ENCODE data around the gene LGI4.
A peak's percentile ranks its signal among the peaks of the same experiment; 100 is the strongest.

The LGI4 gene

GRCh38 chr19:35089554-35089953, 45.3 kb downstream of the LGI4 start:
- Histone ChIP-seq H3K9me3 (ENCODE audit: control insufficient read depth, insufficient read depth, low read length) (no peaks in the 10 kb centered on the region), H3K36me3 (ENCODE audit: control insufficient read depth, insufficient read depth, low read length) (no peaks in the 10 kb centered on the region), H3K27ac (ENCODE audit: low read depth, low read length) (no peak overlapping the region), H3K4me3 (ENCODE audit: low read depth, low read length) (no peak overlapping the region), H3K9ac (ENCODE audit: low read depth, low read length) (no peak overlapping the region), H3K27me3 (ENCODE audit: control insufficient read depth, insufficient read depth, low read length) (no peaks in the 10 kb centered on the region), H3K4me1 (ENCODE audit: control insufficient read depth, insufficient read depth, low read length) (peaks cover 10% of the 10 kb centered on the region)

DNA sequence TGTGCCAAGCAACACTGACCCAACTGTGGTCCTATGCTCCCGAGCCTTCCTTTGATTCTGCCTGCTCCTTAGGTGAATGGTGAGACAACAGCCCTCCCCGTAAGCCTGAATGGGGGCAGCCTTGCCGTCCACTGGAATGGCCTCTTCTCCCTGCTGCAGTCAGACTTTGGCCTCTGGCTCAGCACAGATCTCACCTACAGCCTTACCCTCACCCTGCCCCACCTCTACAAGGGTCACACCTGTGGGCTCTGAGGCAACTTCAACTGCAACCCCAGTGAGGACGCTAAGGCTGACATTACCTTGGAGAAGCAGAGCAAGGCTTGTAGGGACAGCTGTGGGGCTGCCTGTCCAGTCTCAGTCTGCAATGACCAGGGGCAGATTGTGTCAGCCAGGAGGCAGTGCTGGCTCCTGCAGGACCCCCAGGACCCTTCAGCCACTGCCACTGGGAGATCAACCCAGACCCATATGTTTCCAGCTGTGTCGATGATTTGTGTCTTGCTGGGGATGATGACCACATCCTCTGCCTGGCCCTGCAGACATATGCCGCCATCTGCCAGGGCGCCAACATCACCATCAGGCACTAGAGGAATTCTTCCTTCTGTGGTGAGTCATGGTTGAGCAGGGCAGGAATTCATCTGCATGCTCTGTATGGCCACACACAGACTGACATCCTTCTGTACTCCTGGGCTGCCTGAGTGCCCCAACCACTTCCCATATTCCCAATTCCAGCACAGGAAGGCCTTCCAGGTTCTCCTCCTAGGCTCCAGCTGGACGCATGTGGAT, 46.5 kb downstream of the LGI4 start:
- Histone ChIP-seq H3K4me1 (ENCODE audit: control insufficient read depth, insufficient read depth, low read length) (peaks cover 16% of the 10 kb centered on the region), H3K9ac (ENCODE audit: low read depth, low read length) (no peak overlapping the region), H3K36me3 (ENCODE audit: control insufficient read depth, insufficient read depth, low read length) (no peaks in the 10 kb centered on the region), H3K27ac (ENCODE audit: low read depth, low read length) (peak overlapping the region; percentile 7), H3K9me3 (ENCODE audit: control insufficient read depth, insufficient read depth, low read length) (no peaks in the 10 kb centered on the region), H3K4me3 (ENCODE audit: low read depth, low read length) (no peak overlapping the region), H3K27me3 (ENCODE audit: control insufficient read depth, insufficient read depth, low read length) (no peaks in the 10 kb centered on the region)

DNA sequence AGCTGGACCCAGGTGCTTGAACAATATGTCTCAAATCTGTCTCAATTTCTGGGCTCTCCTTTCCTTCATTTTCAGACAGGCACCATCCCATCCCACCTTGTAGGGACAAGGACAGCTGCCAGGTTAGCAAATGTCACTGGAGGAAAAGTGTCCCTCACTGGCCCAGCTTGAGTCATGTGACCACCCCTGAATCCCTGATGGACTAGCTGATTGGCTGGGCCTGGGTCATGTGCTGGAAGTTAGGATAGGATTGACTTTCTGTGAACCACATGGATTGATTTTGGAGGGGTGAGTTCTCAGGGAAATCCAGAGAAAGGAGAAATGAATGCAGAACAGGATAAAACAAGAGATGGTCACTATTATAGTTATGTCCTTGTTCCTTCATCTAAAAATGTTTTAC, 47.5 kb downstream of the LGI4 start:
- no peak overlapping the region for H3K4me3 ChIP-seq (ENCODE audit: low read depth, low read length)
- no peaks in the 10 kb centered on the region for H3K36me3 ChIP-seq (ENCODE audit: control insufficient read depth, insufficient read depth, low read length)
- no peaks in the 10 kb centered on the region for H3K9me3 ChIP-seq (ENCODE audit: control insufficient read depth, insufficient read depth, low read length)
- H3K9ac ChIP-seq (ENCODE audit: low read depth, low read length): no peak overlapping the region
- H3K27me3 ChIP-seq (ENCODE audit: control insufficient read depth, insufficient read depth, low read length): no peaks in the 10 kb centered on the region
- H3K27ac ChIP-seq (ENCODE audit: low read depth, low read length): no peak overlapping the region
- H3K4me1 ChIP-seq (ENCODE audit: control insufficient read depth, insufficient read depth, low read length): peaks cover 16% of the 10 kb centered on the region

DNA sequence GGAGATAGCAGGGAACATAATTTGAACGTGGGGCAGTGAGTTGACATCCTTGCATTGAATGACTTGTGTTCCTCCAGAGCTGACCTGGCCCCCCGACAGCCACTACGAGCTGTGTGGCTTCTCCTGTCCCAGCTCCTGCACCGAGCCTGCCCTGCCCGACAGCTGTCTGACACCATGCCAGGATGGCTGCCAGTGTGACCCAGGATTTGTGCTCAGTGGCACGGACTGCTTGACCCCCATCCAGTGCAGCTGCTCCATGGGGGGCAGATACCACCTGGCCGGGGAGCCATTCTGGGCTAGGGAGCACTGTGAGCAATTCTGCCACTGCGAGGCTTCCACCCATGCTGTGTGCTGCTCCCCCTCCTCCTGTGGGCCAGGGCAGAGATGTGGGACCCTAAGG, 48.4 kb downstream of the LGI4 start:
- no peak overlapping the region for H3K27ac ChIP-seq (ENCODE audit: low read depth, low read length)
- no peak overlapping the region for H3K4me3 ChIP-seq (ENCODE audit: low read depth, low read length)

DNA sequence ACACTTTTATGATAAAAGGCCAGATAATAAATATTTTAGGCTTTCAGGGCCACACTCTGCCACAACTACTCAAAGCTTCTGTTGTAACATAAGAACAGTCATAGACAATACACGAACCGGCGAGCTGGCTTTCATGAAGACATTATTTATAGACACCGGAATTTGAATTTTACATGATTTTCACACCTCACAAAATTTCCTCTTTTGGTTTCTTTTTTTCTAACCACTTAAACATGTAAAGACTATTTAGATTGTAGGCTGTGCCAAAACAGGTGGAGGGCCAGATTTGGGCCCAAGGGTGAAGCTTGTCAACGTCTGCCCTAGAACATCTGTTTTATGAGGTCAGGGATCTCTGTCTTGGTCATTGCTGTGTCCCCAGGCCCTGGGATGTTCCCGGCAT, 48.9 kb downstream of the LGI4 start:
- Histone ChIP-seq H3K4me1 (ENCODE audit: control insufficient read depth, insufficient read depth, low read length) (peaks cover 15% of the 10 kb centered on the region), H3K27me3 (ENCODE audit: control insufficient read depth, insufficient read depth, low read length) (no peaks in the 10 kb centered on the region), H3K9me3 (ENCODE audit: control insufficient read depth, insufficient read depth, low read length) (no peaks in the 10 kb centered on the region), H3K36me3 (ENCODE audit: control insufficient read depth, insufficient read depth, low read length) (no peaks in the 10 kb centered on the region), H3K27ac (ENCODE audit: low read depth, low read length) (no peak overlapping the region), H3K9ac (ENCODE audit: low read depth, low read length) (no peak overlapping the region), H3K4me3 (ENCODE audit: low read depth, low read length) (no peak overlapping the region)

More for the DNA sequence above, 48.4 kb downstream of the LGI4 start:
- H3K36me3 ChIP-seq (ENCODE audit: control insufficient read depth, insufficient read depth, low read length): no peaks in the 10 kb centered on the region
- H3K9ac ChIP-seq (ENCODE audit: low read depth, low read length): no peak overlapping the region
- no peaks in the 10 kb centered on the region for H3K9me3 ChIP-seq (ENCODE audit: control insufficient read depth, insufficient read depth, low read length)
- no peaks in the 10 kb centered on the region for H3K27me3 ChIP-seq (ENCODE audit: control insufficient read depth, insufficient read depth, low read length)
- peaks cover 16% of the 10 kb centered on the region for H3K4me1 ChIP-seq (ENCODE audit: control insufficient read depth, insufficient read depth, low read length)

- Histone ChIP-seq H3K36me3 (ENCODE audit: control insufficient read depth, insufficient read depth, low read length) (no peaks in the 10 kb centered on the region), H3K4me1 (ENCODE audit: control insufficient read depth, insufficient read depth, low read length) (peaks cover 6% of the 10 kb centered on the region), H3K27ac (ENCODE audit: low read depth, low read length) (no peak overlapping the region), H3K9me3 (ENCODE audit: control insufficient read depth, insufficient read depth, low read length) (no peaks in the 10 kb centered on the region), H3K27me3 (ENCODE audit: control insufficient read depth, insufficient read depth, low read length) (no peaks in the 10 kb centered on the region), H3K9ac (ENCODE audit: low read depth, low read length) (no peak overlapping the region), H3K4me3 (ENCODE audit: low read depth, low read length) (no peak overlapping the region)
These were observed 50.4 kb downstream of the LGI4 start for GRCh38 chr19:35084509-35084762.

- H3K27me3 ChIP-seq (ENCODE audit: control insufficient read depth, insufficient read depth, low read length): no peaks in the 10 kb centered on the region
- no peak overlapping the region for H3K9ac ChIP-seq (ENCODE audit: low read depth, low read length)
- H3K36me3 ChIP-seq (ENCODE audit: control insufficient read depth, insufficient read depth, low read length): no peaks in the 10 kb centered on the region
- no peak overlapping the region for H3K4me3 ChIP-seq (ENCODE audit: low read depth, low read length)
- H3K9me3 ChIP-seq (ENCODE audit: control insufficient read depth, insufficient read depth, low read length): no peaks in the 10 kb centered on the region
- H3K27ac ChIP-seq (ENCODE audit: low read depth, low read length): no peak overlapping the region
- peaks cover 6% of the 10 kb centered on the region for H3K4me1 ChIP-seq (ENCODE audit: control insufficient read depth, insufficient read depth, low read length)
These were observed 51.0 kb downstream of the LGI4 start for GRCh38 chr19:35083691-35084508.

GRCh38 chr19:35081201-35081600, 53.7 kb downstream of the LGI4 start:
- H3K27me3 ChIP-seq (ENCODE audit: control insufficient read depth, insufficient read depth, low read length): no peaks in the 10 kb centered on the region

GRCh38 chr19:35080613-35081170, 54.2 kb downstream of the LGI4 start:
- no peaks in the 10 kb centered on the region for H3K36me3 ChIP-seq (ENCODE audit: control insufficient read depth, insufficient read depth, low read length)
- no peaks in the 10 kb centered on the region for H3K27me3 ChIP-seq (ENCODE audit: control insufficient read depth, insufficient read depth, low read length)
- no peaks in the 10 kb centered on the region for H3K9me3 ChIP-seq (ENCODE audit: control insufficient read depth, insufficient read depth, low read length)
- H3K9ac ChIP-seq (ENCODE audit: low read depth, low read length): no peak overlapping the region
- H3K4me3 ChIP-seq (ENCODE audit: low read depth, low read length): no peak overlapping the region
- peaks cover 6% of the 10 kb centered on the region; the same call in 1 of the 2 replicates for H3K4me1 ChIP-seq (ENCODE audit: control insufficient read depth, insufficient read depth, low read length)
- H3K27ac ChIP-seq (ENCODE audit: low read depth, low read length): no peak overlapping the region

More at GRCh38 chr19:35081201-35081600, 53.7 kb downstream of the LGI4 start:
- Histone ChIP-seq H3K9ac (ENCODE audit: low read depth, low read length) (no peak overlapping the region), H3K4me3 (ENCODE audit: low read depth, low read length) (no peak overlapping the region), H3K9me3 (ENCODE audit: control insufficient read depth, insufficient read depth, low read length) (no peaks in the 10 kb centered on the region), H3K36me3 (ENCODE audit: control insufficient read depth, insufficient read depth, low read length) (no peaks in the 10 kb centered on the region), H3K4me1 (ENCODE audit: control insufficient read depth, insufficient read depth, low read length) (peaks cover 6% of the 10 kb centered on the region; the same call in 1 of the 2 replicates), H3K27ac (ENCODE audit: low read depth, low read length) (no peak overlapping the region)

DNA sequence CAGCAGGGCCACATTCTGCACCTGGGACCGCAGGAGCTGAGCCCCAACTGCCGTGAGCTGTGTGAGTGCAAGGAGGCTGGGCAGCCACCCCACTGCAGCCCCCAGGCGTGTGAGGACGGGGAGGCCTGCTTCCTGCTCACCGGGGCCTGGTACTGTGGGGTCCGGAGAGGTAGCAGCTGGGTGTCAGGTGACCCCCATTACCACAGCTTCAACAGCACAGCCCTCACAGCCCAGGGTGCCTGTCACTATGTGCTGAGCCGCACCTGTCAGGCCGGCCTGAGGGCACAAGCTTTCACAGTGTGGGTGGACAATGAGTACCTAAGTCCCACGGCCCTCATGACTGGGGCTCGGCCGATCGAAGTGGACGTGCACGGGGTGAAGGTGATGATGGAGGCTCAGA, 55.0 kb downstream of the LGI4 start:
- H3K27me3 ChIP-seq (ENCODE audit: control insufficient read depth, insufficient read depth, low read length): no peaks in the 10 kb centered on the region
- peaks cover 6% of the 10 kb centered on the region; the same call in 1 of the 2 replicates for H3K4me1 ChIP-seq (ENCODE audit: control insufficient read depth, insufficient read depth, low read length)
- H3K9me3 ChIP-seq (ENCODE audit: control insufficient read depth, insufficient read depth, low read length): no peaks in the 10 kb centered on the region
- H3K9ac ChIP-seq (ENCODE audit: low read depth, low read length): no peak overlapping the region
- no peaks in the 10 kb centered on the region for H3K36me3 ChIP-seq (ENCODE audit: control insufficient read depth, insufficient read depth, low read length)
- H3K4me3 ChIP-seq (ENCODE audit: low read depth, low read length): no peak overlapping the region
- no peak overlapping the region for H3K27ac ChIP-seq (ENCODE audit: low read depth, low read length)
